GM23338 (cell line): Measurements from ENCODE around the gene SP6. TPM values are rescaled to one million over a fixed set of nuclear protein-coding genes. Genes with fewer than 3 reads are reported as not detected.

Experiments used
- ATAC-seq: fragments of 200-7000 bp; cut with Tn5 transposase; 3 replicates; pipeline ENCODE4 v1.9.1; 2020
- DNase-seq: peaks from one replicate; pipeline ENCODE4 v3.0.0-alpha.2; 2015; ENCODE audit warnings: low spot score
- H2AFZ ChIP-seq: fragments of 200-600 bp; sonication (generic); 2 replicates; pipeline ENCODE4 v1.8.0; 2016; ENCODE audit warnings: antibody characterized with exemption, mild to moderate bottlenecking, moderate library complexity
- H3F3A ChIP-seq: fragments of 200-600 bp; sonication (generic); replicated peaks from 2 replicates; pipeline ENCODE4 v1.8.0; 2017; ENCODE audit warnings: antibody characterized with exemption, mixed run types, low read depth
- H3K27ac ChIP-seq: fragments of 200-600 bp; sonication (generic); 2 replicates; pipeline ENCODE4 v1.6.1; 2016; ENCODE audit warnings: low read depth
- H3K27me3 ChIP-seq: fragments of 200-600 bp; sonication (generic); 2 replicates; pipeline ENCODE4 v1.8.0; 2016; ENCODE audit warnings: mild to moderate bottlenecking, mixed run types, moderate library complexity; ENCODE audit not compliant: insufficient read depth
- H3K36me3 ChIP-seq: fragments of 200-600 bp; sonication (generic); 2 replicates; pipeline ENCODE4 v1.8.0; 2016; ENCODE audit warnings: mild to moderate bottlenecking; ENCODE audit not compliant: insufficient read depth
- H3K4me1 ChIP-seq: fragments of 200-600 bp; sonication (generic); 2 replicates; pipeline ENCODE4 v1.8.0; 2016; ENCODE audit warnings: mild to moderate bottlenecking, moderate library complexity; ENCODE audit not compliant: insufficient read depth
- H3K4me2 ChIP-seq: fragments of 200-600 bp; sonication (generic); 2 replicates; pipeline ENCODE4 v1.7.1; 2017; ENCODE audit warnings: mixed run types
- H3K4me3 ChIP-seq: fragments of 200-600 bp; sonication (generic); 2 replicates; pipeline ENCODE4 v1.6.1; 2016; ENCODE audit warnings: mixed run types
- H3K79me2 ChIP-seq: fragments of 200-600 bp; sonication (generic); replicated peaks from 2 replicates; pipeline ENCODE4 v1.8.0; 2017; ENCODE audit warnings: mild to moderate bottlenecking; ENCODE audit not compliant: insufficient read depth
- H3K9me2 ChIP-seq: fragments of 200-600 bp; sonication (generic); 2 replicates; pipeline ENCODE4 v1.8.0; 2017; ENCODE audit not compliant: insufficient read depth
- H4K20me1 ChIP-seq: fragments of 200-600 bp; sonication (generic); replicated peaks from 2 replicates; pipeline ENCODE4 v1.8.0; 2017; ENCODE audit warnings: mild to moderate bottlenecking; ENCODE audit not compliant: insufficient read depth
- H3K27ac Mint-ChIP-seq: 2 replicates; pipeline ENCODE4 v1.8.0; 2020; ENCODE audit warnings: inconsistent platforms, mild to moderate bottlenecking, moderate library complexity, mixed read lengths
- H3K27me3 Mint-ChIP-seq: 3 replicates; pipeline ENCODE4 v1.8.0; 2022; ENCODE audit warnings: low read depth, mild to moderate bottlenecking, moderate library complexity, mixed read lengths, inconsistent platforms; ENCODE audit not compliant: insufficient read depth, poor library complexity
- H3K36me3 Mint-ChIP-seq: 3 replicates; pipeline ENCODE4 v1.8.0; 2021; ENCODE audit warnings: low read depth, mild to moderate bottlenecking, inconsistent platforms, moderate library complexity, mixed read lengths
- H3K4me1 Mint-ChIP-seq: 3 replicates; pipeline ENCODE4 v1.8.0; 2020; ENCODE audit warnings: mild to moderate bottlenecking, inconsistent platforms, mixed read lengths
- H3K4me3 Mint-ChIP-seq: 3 replicates; pipeline ENCODE4 v1.8.0; 2021; ENCODE audit warnings: moderate library complexity, mild to moderate bottlenecking, inconsistent platforms, mixed read lengths
- H3K9me3 Mint-ChIP-seq: 3 replicates; pipeline ENCODE4 v1.8.0; 2020; ENCODE audit warnings: moderate library complexity, mild to moderate bottlenecking, inconsistent platforms, mixed read lengths
- CREB1 ChIP-seq: fragments of 250-450 bp; sonication (Bioruptor Pico); IDR thresholded peaks from 2 replicates; pipeline ENCODE4 v1.5.0; 2020; ENCODE audit warnings: low read depth, mild to moderate bottlenecking, moderate library complexity
- CTCF ChIP-seq, 2 experiments: fragments of 200-600 bp in 1 of 2; sonication (generic) in 1 of 2; conservative IDR thresholded peaks; 2 replicates each; pipeline versions ENCODE4 v1.5.1 to v1.6.1; 2016 to 2017; ENCODE audit warnings: antibody characterized with exemption in 2 of 2, low read depth in 2 of 2, mild to moderate bottlenecking in 2 of 2, moderate library complexity in 1 of 2
- ETS1 ChIP-seq: IDR thresholded peaks from 2 replicates; pipeline ENCODE4 v1.6.1; 2016; ENCODE audit warnings: antibody characterized with exemption
- NANOG ChIP-seq: IDR thresholded peaks from 2 replicates; pipeline ENCODE4 v1.6.1; 2016; ENCODE audit warnings: antibody characterized with exemption, borderline replicate concordance
- POLR2AphosphoS5 ChIP-seq: IDR thresholded peaks from 2 replicates; pipeline ENCODE4 v1.6.1; 2016; ENCODE audit warnings: antibody characterized with exemption, low read depth
- STAT1 ChIP-seq: IDR thresholded peaks from one replicate; pipeline ENCODE4 v1.6.1; 2016; ENCODE audit warnings: antibody characterized with exemption; ENCODE audit not compliant: unreplicated experiment
- ZNF114 ChIP-seq: fragments of 250-450 bp; sonication (Bioruptor Pico); IDR thresholded peaks from 2 replicates; pipeline ENCODE4 v1.5.0; 2020; ENCODE audit warnings: mild to moderate bottlenecking, moderate library complexity
- ZNF331 ChIP-seq: fragments of 250-450 bp; sonication (Bioruptor Pico); IDR thresholded peaks from 2 replicates; pipeline ENCODE4 v1.5.0; 2020; ENCODE audit warnings: low read depth, mild to moderate bottlenecking, moderate library complexity
- ZNF462 ChIP-seq: fragments of 250-450 bp; sonication (Bioruptor Pico); IDR thresholded peaks from 2 replicates; pipeline ENCODE4 v1.5.0; 2020; ENCODE audit warnings: mild to moderate bottlenecking, moderate library complexity
- polyA plus RNA-seq: library from polyadenylated mRNA; unstranded; fragments of >200 nt; fragmentation: Nextera tagmentation; extraction: Ambion mirVana; gene quantifications from 2 replicates; pipeline ENCODE4 v1.2.1, GENCODE V29; 2016
- total RNA-seq: library from RNA; depleted of rRNA; stranded (reverse); fragments of >200 nt; shearing (Covaris generic); gene quantifications from 2 replicates; pipeline ENCODE4 v1.2.3, GENCODE V29; 2014

Gene SP6
- total and polyA plus RNA-seq, 2 experiments from 2014 or later = 0.13 to 1.0 TPM

- H3K27ac Mint-ChIP-seq = no peak overlapping the region; the same call in 1 of the 2 replicates
- peaks cover 28% of the 10 kb centered on the region for H3K4me1 Mint-ChIP-seq
- Histone ChIP-seq H3F3A (0 out of 2 replicates have a peak, but pooled peaks cover 2% of the 10 kb centered on the region), H3K36me3 (no peaks in the 10 kb centered on the region), H3K4me3 (no peak overlapping the region), H3K79me2 (no peaks in the 10 kb centered on the region), H4K20me1 (no peaks in the 10 kb centered on the region), H3K27me3 (no peaks in the 10 kb centered on the region), H3K9me2 (no peaks in the 10 kb centered on the region), H2AFZ (no peak overlapping the region), H3K4me1 (peaks cover 16% of the 10 kb centered on the region), H3K4me2 (no peak overlapping the region), H3K27ac (no peak overlapping the region)
- H3K36me3 Mint-ChIP-seq = no peaks in the 10 kb centered on the region
- ATAC-seq (peak; percentile 96), DNase-seq (peak; percentile 96)
- peaks cover 15% of the 10 kb centered on the region for H3K27me3 Mint-ChIP-seq
- H3K9me3 Mint-ChIP-seq = no peaks in the 10 kb centered on the region
- no peak for TF ChIP-seq NANOG
- peak; percentile 99 for TF ChIP-seq CTCF (conservative IDR thresholded peaks at IDR 0.05; ENCODE audit: low read depth in 2 of 2)
- H3K4me3 Mint-ChIP-seq = no peak overlapping the region
These were observed 39.0 kb upstream of the SP6 start for GRCh38 chr17:47889734-47890529.

- Histone ChIP-seq H3K9me2 (no peaks in the 10 kb centered on the region), H3K36me3 (no peaks in the 10 kb centered on the region), H3K79me2 (no peaks in the 10 kb centered on the region), H3F3A (0 out of 2 replicates have a peak, but pooled peaks cover 2% of the 10 kb centered on the region), H2AFZ (no peak overlapping the region), H3K27ac (no peak overlapping the region), H3K4me3 (no peak overlapping the region), H3K4me2 (no peak overlapping the region), H4K20me1 (no peaks in the 10 kb centered on the region), H3K27me3 (no peaks in the 10 kb centered on the region), H3K4me1 (peaks cover 16% of the 10 kb centered on the region)
- H3K27me3 Mint-ChIP-seq = peaks cover 23% of the 10 kb centered on the region
- peaks cover 24% of the 10 kb centered on the region for H3K4me1 Mint-ChIP-seq
- DNase-seq (no peak), ATAC-seq (no peak)
- no peak overlapping the region for H3K4me3 Mint-ChIP-seq
- no peaks in the 10 kb centered on the region for H3K36me3 Mint-ChIP-seq
- H3K27ac Mint-ChIP-seq = no peak overlapping the region
- no peaks in the 10 kb centered on the region for H3K9me3 Mint-ChIP-seq
- no peak for TF ChIP-seq ZNF462 (CRISPR knock-in tag)
- no peak for TF ChIP-seq ETS1
- no peak for TF ChIP-seq CTCF (conservative IDR thresholded peaks at IDR 0.05; ENCODE audit: low read depth in 2 of 2)
- TF ChIP-seq POLR2AphosphoS5 = no peak
- no peak for TF ChIP-seq ZNF114 (CRISPR knock-in tag)
- no peak for TF ChIP-seq ZNF331
- TF ChIP-seq STAT1 = no peak
- TF ChIP-seq CREB1 (CRISPR knock-in tag) = no peak
These were observed 37.3 kb upstream of the SP6 start for GRCh38 chr17:47888293-47888692.
